HG02938 (cell line): ENCODE data around the gene CNR2.
"Not testable (repeated sequence)": the region's sequence is repeated elsewhere in the genome, so short reads cannot be mapped to it uniquely, and the experiment has no call there.

Experiments used
- ATAC-seq: cut with Tn5 transposase; IDR thresholded peaks from one replicate; pipeline ENCODE4 v1.9.1; 2021; ENCODE audit warnings: mild to moderate bottlenecking, moderate library complexity; ENCODE audit not compliant: unreplicated experiment

CNR2 gene

DNA sequence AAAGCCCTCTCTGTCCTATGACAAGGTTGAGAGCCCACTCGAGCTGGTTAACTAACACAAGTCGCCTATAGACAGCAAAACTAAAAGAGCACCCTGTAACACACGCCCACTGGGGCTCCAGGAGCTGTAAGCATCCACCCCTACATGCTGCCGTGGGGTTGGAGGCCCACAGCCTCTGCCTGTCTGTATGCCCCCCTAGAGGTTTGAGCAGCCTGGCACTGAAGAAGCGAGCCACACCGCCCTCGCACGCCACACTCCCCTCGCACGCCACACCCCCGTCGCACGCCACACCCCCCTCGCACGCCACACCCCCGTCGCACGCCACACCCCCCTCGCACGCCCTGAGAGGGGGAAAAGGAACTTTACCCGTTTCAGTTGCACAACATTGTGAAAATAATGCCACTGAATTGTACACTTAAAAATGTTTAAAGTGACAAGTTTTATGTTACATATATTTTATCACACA lies 74.7 kb downstream of the CNR2 start:
- no peak for ATAC-seq

DNA sequence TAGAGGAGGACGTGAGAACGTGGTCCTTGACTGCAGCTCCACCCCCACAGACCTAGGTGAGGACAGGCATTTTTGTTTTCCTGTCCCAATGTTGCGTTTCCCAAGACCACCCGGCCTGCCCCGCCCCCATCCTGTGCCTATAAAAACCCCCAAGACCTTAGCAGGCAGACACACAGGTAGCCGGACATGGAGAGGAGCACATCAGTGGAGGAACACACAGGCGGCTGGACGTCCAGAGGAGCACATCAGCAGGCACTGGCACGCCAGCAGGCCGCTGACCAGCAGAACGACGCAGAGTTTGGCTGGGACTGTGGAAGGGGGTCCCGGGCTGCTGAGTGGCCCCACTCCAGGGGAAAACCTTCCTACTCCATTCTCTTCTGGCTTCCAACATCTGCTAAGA lies 75.3 kb downstream of the CNR2 start:
- no peak for ATAC-seq

DNA sequence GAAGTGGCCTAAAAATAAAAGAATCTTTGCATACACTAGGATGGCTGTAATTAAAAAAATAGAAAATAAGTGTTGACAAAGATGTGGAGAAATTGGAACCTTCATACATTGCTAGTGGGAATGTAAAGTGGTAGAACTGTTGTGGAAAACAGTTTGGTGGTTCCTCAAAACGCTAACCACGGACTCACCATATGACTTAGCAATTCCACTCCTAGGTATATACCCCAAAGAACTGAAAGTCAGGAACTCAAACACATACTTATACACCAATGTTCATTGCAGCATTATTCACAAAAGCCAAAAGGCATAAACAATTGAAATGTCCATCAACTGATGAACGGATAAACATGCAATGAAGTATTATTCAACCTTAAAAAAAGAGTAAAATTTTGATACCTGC lies 77.1 kb downstream of the CNR2 start:
- ATAC-seq: no peak

DNA sequence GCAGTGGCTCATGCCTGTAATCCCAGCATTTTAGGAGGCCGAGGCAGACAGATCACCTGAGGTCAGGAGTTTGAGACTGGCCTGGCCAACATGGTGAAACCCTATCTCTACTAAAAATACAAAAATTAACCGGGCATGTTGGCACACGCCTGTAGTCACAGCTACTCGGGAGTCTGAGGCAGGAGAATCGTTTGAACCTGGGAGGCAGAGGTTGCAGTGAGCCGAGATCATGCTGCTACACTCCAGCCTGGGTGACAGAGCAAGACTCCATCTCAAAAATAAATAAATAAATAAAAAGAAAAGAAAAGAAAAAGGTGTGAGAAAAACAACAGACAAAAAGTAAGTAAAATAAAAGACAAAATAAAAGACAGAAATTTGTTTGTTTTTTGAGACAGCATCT lies 79.0 kb downstream of the CNR2 start:
- ATAC-seq: not testable (repeated sequence)

DNA sequence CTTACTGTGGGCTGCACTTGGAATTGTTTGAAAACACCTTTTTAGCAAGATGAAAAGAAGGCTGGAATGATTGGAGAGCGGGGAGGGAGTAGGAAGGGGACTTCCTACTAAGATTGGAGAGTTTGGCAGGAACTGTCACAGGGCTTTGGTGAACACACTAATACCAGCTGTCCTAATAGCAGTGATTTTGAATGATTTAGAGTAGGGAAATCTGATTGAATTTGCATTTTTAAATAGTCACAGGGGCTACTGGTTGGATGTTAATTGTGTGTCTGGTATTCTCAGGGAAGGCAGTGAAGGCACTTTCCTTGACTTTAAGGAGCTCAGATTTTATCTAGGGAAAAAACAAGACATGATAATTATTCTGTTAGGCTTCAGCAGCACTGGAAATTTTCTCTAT lies 85.4 kb downstream of the CNR2 start:
- no peak for ATAC-seq

DNA sequence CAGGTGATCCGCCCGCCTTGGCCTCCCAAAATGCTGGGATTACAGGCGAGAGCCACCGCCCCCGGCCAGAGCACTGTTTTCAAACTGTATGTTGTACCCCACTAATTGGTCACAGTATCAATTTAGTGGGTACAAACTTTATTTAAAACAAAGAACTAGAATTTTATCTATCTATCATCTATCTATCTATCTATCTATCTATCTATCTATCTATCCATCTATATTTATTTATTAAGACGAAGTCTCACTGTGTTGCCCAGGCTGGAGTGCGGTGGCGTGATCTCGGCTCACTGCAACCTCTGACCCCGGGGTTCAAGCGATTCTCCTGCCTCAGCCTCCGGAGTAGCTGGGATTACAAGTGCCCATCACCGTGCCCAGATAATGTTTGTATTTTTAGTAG lies 86.6 kb downstream of the CNR2 start:
- ATAC-seq: not testable (repeated sequence)

GRCh38 chr1:23825762-23826522 lies 87.2 kb downstream of the CNR2 start:
- peak; percentile 52 for ATAC-seq

GRCh38 chr1:23825076-23825761 lies 87.9 kb downstream of the CNR2 start, which contains the start of gene HMGCL:
Gene HMGCL (minus strand): TSS chr1:23825429. CDS start chr1:23825415, 14 bp downstream.
- peak; percentile 64 for ATAC-seq

GRCh38 chr1:23824711-23825075 lies 88.5 kb downstream of the CNR2 start:
- ATAC-seq: no peak

- no peak for ATAC-seq
These were observed 89.4 kb downstream of the CNR2 start for GRCh38 chr1:23823767-23824166.
